HTERT RPE-1 (cell line): Measurements from ENCODE around the gene NEDD4.
"Not testable (repeated sequence)": the region's sequence is repeated elsewhere in the genome, so short reads cannot be mapped to it uniquely, and the experiment has no call there.

ENCODE experiments used
- in situ Hi-C: fragments of 300-500 bp; cut with MboI; formaldehyde crosslinking; loops from 4 replicates; pipeline ENCODE4 v1.14.3; 2020; ENCODE audit warnings: low sequenced_read_pairs

The NEDD4 gene

DNA sequence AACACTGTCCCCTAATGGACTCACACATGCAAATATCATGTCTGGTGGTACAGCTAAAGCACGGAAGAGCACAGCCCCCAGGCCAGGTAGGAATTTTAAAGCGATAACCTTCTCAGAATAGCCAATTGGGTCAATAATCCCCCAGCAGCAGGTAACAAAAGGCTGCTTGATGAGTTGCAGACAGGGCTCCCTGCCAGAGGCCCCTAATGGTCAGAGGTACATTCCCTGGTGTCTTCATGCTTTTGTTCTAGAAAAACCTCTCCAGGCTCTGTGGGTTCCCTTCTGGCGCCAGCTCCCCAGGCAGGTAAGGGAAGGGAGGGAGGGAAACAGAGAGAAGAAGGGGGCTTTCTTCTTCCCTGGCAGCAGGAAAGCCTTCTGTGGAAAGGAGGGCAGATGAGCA is 207.1 kb downstream of the NEDD4 start:
- in situ Hi-C loops: no loop called here

DNA sequence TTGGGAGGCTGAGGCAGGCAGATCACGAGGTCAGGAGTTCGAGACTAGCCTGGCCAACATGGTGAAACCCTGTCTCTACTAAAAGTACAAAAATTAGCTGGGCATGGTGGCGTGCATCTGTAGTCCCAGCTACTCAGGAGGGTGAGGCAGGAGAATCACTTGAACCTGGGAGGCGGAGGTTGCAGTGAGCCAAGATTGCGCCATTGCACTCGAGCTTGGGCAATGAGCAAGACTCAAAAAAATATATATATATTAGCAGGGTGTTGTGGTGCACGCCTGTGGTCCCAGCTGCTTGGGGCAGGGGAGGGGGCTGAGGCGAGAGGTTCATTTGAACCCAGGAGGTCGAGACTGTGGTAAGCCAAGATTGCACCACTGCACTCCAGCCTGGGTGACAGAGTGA is 207.8 kb downstream of the NEDD4 start:
- in situ Hi-C loops: not testable (repeated sequence)

DNA sequence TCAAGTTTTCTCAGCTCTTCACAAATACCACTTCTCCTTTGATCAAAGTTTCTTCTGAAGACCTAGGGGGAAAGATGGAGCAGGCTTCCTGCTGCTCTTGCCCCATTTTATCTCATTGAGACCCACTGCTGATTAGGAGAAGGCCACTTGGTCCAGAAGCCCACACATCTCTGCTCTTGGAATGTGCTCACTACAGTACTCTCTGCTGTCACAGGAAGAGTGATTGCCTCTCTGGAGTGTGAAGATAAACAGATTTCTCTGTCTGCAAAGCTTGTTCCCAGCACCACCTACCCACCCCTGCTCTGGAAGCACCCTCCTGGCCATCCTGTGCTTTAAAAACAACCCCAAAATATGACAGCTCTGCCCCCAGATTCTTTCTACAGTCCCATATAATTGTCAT is 209.1 kb downstream of the NEDD4 start:
- in situ Hi-C loops: no loop called here

DNA sequence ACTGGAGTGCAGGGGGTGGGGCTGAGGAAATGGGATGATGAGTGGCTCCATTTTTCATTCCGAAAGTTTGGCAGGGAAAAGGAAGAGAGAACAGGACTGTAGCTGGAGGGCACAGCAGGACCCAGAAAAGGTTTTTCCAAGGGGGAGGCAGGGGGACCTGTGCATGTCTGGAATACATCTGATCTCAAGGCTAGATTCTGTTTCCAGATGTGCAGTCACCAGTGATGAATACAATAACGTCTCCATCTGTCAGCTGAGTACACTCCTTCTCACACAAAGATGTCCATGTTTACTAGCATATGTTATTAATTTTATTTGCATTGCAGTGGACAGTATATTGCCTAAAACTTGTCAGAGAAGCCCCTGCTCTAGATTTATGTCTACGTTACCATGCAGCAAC is 210.5 kb downstream of the NEDD4 start:
- in situ Hi-C loops: no loop called here

DNA sequence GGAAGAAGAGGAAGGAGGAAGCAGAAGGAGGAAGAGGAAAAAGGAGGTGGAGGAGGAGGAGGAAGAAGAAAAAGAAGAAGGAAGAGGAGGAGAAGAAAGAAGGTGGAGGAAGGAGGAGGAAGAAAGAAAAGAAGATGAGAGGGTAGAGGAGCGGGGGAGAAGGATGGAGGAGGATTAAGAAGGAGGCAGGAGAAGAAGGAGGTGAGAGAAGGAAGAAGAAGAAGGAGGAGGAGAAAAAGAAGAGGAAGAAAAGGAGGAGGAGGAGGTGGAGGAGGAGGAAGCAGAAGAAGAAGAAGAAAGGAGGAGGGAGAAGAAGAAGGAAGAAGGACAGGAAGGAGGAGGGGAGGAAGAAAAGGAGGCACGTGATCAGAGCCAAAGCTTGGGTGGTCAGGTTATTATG is 213.1 kb downstream of the NEDD4 start:
- in situ Hi-C loops: no loop called here

DNA sequence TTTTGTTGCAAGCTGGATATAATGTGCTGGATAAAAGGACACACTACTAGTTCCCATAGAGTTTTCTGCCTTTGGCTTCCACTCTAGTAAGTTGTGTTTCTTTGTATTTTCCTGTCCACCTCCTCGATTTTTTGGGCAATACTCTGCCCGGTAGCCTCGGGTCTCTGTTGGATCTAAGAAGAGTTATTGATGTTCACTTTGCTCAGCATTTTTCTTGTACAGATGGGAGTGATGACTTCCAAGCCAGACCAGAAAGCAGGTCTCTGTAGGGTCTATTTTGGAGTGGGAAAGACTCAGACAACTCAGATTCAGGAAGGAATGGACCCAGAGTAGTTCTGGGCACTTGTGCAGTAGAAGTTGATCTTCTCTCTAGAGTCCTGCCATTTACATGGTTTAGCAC is 214.5 kb downstream of the NEDD4 start:
- in situ Hi-C loops: no loop called here
